Hematopoietic multipotent progenitor cell treated with erythropoietin and hydrocortisone succinate and interleukin-3 and kit ligand, for 6 days (in vitro differentiated cells): ENCODE measurements around the gene ATP6V1C2.
"Not testable (repeated sequence)": the region's sequence is repeated elsewhere in the genome, so short reads cannot be mapped to it uniquely, and the experiment has no call there.

Experiments used
- DNase-seq: peaks from one replicate; pipeline ENCODE4 v3.0.0-alpha.2; 2015

Gene ATP6V1C2

GRCh38 chr2:10817413-10817812, 96.0 kb downstream of the ATP6V1C2 start:
- peak; percentile 44 for DNase-seq

- DNase-seq: not testable (repeated sequence)
These were observed 96.9 kb downstream of the ATP6V1C2 start for GRCh38 chr2:10818305-10818704.

- no peak for DNase-seq
These were observed 97.6 kb downstream of the ATP6V1C2 start for GRCh38 chr2:10818984-10819383.

GRCh38 chr2:10819714-10820314, 98.4 kb downstream of the ATP6V1C2 start:
- no peak for DNase-seq

GRCh38 chr2:10820562-10820961, 99.1 kb downstream of the ATP6V1C2 start:
- no peak for DNase-seq

- peak; percentile 41 for DNase-seq
These were observed 99.7 kb downstream of the ATP6V1C2 start for GRCh38 chr2:10820978-10821695.

GRCh38 chr2:10824191-10824590, 102.8 kb downstream of the ATP6V1C2 start:
- no peak for DNase-seq

- DNase-seq: no peak
These were observed 104.6 kb downstream of the ATP6V1C2 start for GRCh38 chr2:10826026-10826425.

GRCh38 chr2:10826625-10827024, 105.2 kb downstream of the ATP6V1C2 start:
- no peak for DNase-seq

- DNase-seq: no peak
These were observed 106.9 kb downstream of the ATP6V1C2 start for GRCh38 chr2:10828346-10828745.

GRCh38 chr2:10829299-10829698, 107.9 kb downstream of the ATP6V1C2 start:
- DNase-seq: no peak

- DNase-seq: no peak
These were observed 108.8 kb downstream of the ATP6V1C2 start for GRCh38 chr2:10830203-10830602.

- DNase-seq: no peak
These were observed 109.4 kb downstream of the ATP6V1C2 start for GRCh38 chr2:10830641-10831399.

- DNase-seq: no peak
These were observed 110.1 kb downstream of the ATP6V1C2 start for GRCh38 chr2:10831400-10831985.

GRCh38 chr2:10832203-10832936, 110.9 kb downstream of the ATP6V1C2 start:
- peak; percentile 85 for DNase-seq

- DNase-seq: no peak
These were observed 111.6 kb downstream of the ATP6V1C2 start for GRCh38 chr2:10833021-10833420.

GRCh38 chr2:10834068-10834655, 112.7 kb downstream of the ATP6V1C2 start:
- no peak for DNase-seq
